Astrocyte of the cerebellum (primary cell): Measurements from ENCODE around the gene NT5C1B.

ENCODE experiments used
- DNase-seq: peaks from one replicate; pipeline ENCODE4 v3.0.0-alpha.2; 2011; ENCODE audit warnings: low read depth
- H3K4me3 ChIP-seq: 2 replicates; pipeline ENCODE4 v1.5.1; 2011; ENCODE audit warnings: mild to moderate bottlenecking, low read depth, low read length, moderate library complexity
- CTCF ChIP-seq: IDR thresholded peaks from 2 replicates; pipeline ENCODE4 v1.5.1; 2012; ENCODE audit warnings: low read length, low read depth, moderate library complexity, mild to moderate bottlenecking; ENCODE audit errors: missing control alignments
- in situ Hi-C: cut with HindIII; loops from 2 replicates; pipeline ENCODE4 v1.10.0; 2017; ENCODE audit warnings: low sequenced_read_pairs

NT5C1B gene

DNA sequence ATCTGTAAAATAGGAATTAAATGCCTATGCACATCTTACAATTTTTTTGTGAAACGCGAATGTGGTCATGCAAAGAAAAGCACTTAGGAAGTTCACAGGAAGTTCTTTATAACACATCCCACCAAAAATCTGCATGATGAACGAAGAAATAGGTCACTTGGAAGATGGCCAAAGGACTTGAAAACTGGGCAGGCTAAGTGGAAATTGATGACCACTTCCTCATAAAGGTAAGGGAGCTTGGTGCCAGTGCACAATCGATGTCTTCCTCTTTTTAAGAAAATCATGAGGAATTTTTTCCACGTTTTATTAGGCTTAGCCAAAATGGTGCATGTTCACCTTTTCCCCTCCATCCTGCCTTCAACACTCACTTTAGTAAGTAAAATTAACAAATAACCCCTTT is 8.2 kb upstream of the NT5C1B start:
- TF ChIP-seq CTCF: no peak
- no peak overlapping the region for H3K4me3 ChIP-seq
- DNase-seq: no peak
- in situ Hi-C loops: no loop called here

DNA sequence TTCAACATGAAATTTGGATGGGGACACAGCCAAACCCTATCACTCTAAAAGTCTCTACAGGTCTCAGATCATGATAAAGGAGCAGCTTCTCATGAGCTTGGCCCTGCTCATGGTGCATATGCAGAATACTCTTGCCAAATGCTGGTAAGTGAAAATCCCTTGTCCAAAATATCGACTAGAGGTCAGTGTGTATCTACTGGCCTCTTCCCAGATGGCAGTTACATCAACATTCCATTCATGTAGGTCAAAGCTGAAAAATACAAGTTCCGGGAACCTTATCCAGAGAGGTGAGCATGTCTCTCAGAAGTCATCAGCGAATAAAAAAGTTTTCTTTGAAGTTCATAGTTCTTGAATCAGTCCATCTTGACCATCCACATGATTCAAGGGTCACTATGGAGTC is 7.6 kb upstream of the NT5C1B start:
- in situ Hi-C loops: no loop called here
- no peak for TF ChIP-seq CTCF
- DNase-seq: no peak
- no peak overlapping the region for H3K4me3 ChIP-seq

- no peak overlapping the region for H3K4me3 ChIP-seq
- no peak for DNase-seq
- in situ Hi-C loops: no loop called here
- no peak for TF ChIP-seq CTCF
These were observed 4.1 kb upstream of the NT5C1B start for GRCh38 chr2:18593496-18593895.

- DNase-seq: no peak
- in situ Hi-C loops: no loop called here
- no peak overlapping the region for H3K4me3 ChIP-seq
- no peak for TF ChIP-seq CTCF
These were observed 3.0 kb upstream of the NT5C1B start for GRCh38 chr2:18592372-18592771.

- no peak for TF ChIP-seq CTCF
- in situ Hi-C loops: no loop called here
- H3K4me3 ChIP-seq: no peak overlapping the region
- DNase-seq: no peak
These were observed 567 bp downstream of the NT5C1B start for GRCh38 chr2:18588802-18589201.

DNA sequence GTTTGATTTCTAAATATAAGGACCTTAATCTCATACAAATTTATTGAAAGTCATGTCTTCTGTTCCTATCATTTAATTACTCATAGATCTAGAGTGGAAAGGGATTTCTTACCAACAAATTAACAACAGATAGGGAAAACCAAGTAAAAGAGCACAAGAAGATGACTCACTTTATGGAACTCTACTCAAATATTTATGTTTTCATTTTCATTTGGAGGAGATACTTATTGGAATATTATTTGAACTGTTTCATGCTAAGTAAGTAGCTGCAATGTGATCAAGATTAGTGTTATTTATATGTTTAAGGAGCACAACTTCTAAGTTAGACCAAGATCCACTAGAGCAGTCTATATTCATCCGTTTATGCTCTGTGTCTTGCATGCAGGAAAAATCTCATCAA is 1.3 kb downstream of the NT5C1B start:
- no peak overlapping the region for H3K4me3 ChIP-seq
- DNase-seq: no peak
- in situ Hi-C loops: no loop called here
- TF ChIP-seq CTCF: no peak

GRCh38 chr2:18585526-18585925 is 3.8 kb downstream of the NT5C1B start:
- TF ChIP-seq CTCF: no peak
- no peak overlapping the region for H3K4me3 ChIP-seq
- DNase-seq: no peak
- in situ Hi-C loops: no loop called here
